H1 (cell line): Measurements from ENCODE around the gene HSPA12A. TPM values are rescaled to one million over a fixed set of nuclear protein-coding genes. Genes with fewer than 3 reads are reported as not detected.

ENCODE experiments used
- BCL11A ChIP-seq, 2 experiments: IDR thresholded peaks; one replicate each; pipeline ENCODE4 v1.6.1; 2011; ENCODE audit warnings: low read depth in 2 of 2, low read length in 2 of 2, mild to moderate bottlenecking in 2 of 2
- CHD1 ChIP-seq: IDR thresholded peaks from 2 replicates; pipeline ENCODE4 v1.6.1; 2012; ENCODE audit warnings: low read depth, low read length, improper control_type of control experiment
- EP300 ChIP-seq, 2 experiments: IDR thresholded peaks; 1 replicate in 1 of 2; 2 replicates in 1 of 2; pipeline ENCODE4 v1.6.1; 2011 to 2012; ENCODE audit warnings: low read depth in 2 of 2, low read length in 2 of 2, mild to moderate bottlenecking in 2 of 2, borderline replicate concordance in 1 of 2, inconsistent platforms in 1 of 2, moderate library complexity in 1 of 2
- HDAC6 ChIP-seq: IDR thresholded peaks from one replicate; pipeline ENCODE4 v1.7.1; 2012; ENCODE audit warnings: low read depth, mild to moderate bottlenecking, inconsistent platforms, low read length, moderate library complexity
- TAF1 ChIP-seq: IDR thresholded peaks from 2 replicates; pipeline ENCODE4 v1.6.1; 2011; ENCODE audit warnings: mild to moderate bottlenecking, low read depth, low read length
- ZNF274 ChIP-seq: IDR thresholded peaks from 2 replicates; pipeline ENCODE4 v1.7.0; 2012; ENCODE audit warnings: low read length, borderline replicate concordance; ENCODE audit errors: extremely low read depth
- polyA plus RNA-seq, 7 experiments: library from polyadenylated mRNA; depleted of rRNA in 3 of 7; stranded (reverse) in 5 of 7; unstranded in 2 of 7; fragments of >200 nt in 5 of 7; fragments of 200-250 nt in 2 of 7; gene quantifications; 1 replicate in 5 of 7; 2 replicates in 1 of 7; 4 replicates in 1 of 7; pipeline versions ENCODE4 v1.2.1 to v1.2.3, GENCODE V29; 2011 to 2013; ENCODE audit warnings: missing spikeins in 2 of 7, mixed read lengths in 2 of 7
- total RNA-seq: library from RNA; stranded (reverse); fragmentation: NEBNext Ultra II Directional; extraction: Animal tissue kit (Norgen Biotek cat#: 25700); gene quantifications from 2 replicates; pipeline ENCODE4 v1.2.1, GENCODE V29; 2021
- TF ChIP-seq, protein P1 (sequence below): IDR thresholded peaks from 2 replicates; pipeline ENCODE4 v1.6.1; 2012; ENCODE audit warnings: inconsistent platforms

Gene HSPA12A
- total and polyA plus RNA-seq, 2 of the 8 experiments (the other 6 are each of a cell fraction or from before 2014, with no cell fraction given), result 3.1 to 6.9 TPM

DNA sequence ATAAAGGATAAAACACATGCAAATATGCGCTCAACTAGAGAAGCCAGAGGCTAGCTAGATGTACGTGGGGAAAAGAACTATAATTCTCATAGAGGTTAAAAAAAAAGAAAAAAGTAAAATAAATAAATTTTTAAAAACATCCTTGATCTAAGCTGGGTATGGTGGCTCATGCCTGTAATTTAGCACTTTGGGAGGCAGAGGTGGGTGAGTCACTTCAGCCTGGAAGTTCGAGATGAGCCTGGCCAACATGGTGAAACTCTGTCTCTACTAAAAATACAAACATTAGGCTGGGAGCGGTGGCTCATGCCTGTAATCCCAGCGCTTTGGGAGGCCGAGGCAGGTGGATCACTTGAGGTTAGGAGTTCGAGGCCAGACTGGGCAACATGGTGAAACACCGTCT is 18.6 kb upstream of the HSPA12A start (continued):
- TF ChIP-seq BCL11A (IDR thresholded peaks at IDR 0.05; ENCODE audit: low read depth in 2 of 2, low read length in 2 of 2) (no peak), CHD1 (no peak), ZNF274 (no peak), HDAC6 (no peak), EP300 (IDR thresholded peaks at IDR 0.05; ENCODE audit: borderline replicate concordance in 1 of 2, low read depth in 2 of 2, low read length in 2 of 2) (no peak), TAF1 (no peak)
- TF ChIP-seq, protein P1, sequence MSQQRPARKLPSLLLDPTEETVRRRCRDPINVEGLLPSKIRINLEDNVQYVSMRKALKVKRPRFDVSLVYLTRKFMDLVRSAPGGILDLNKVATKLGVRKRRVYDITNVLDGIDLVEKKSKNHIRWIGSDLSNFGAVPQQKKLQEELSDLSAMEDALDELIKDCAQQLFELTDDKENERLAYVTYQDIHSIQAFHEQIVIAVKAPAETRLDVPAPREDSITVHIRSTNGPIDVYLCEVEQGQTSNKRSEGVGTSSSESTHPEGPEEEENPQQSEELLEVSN, result no peak
